CD8-positive, alpha-beta memory T cell (primary cell): ENCODE measurements around the gene HSP90B1. TPM values are rescaled to one million over a fixed set of nuclear protein-coding genes. Genes with fewer than 3 reads are reported as not detected.

Experiments
- CTCF ChIA-PET: fragments of 350-600 bp; sonication (Branson Sonifier 250); formaldehyde crosslinking; loops from one replicate; lab custom pipeline; 2021; ENCODE audit warnings: antibody characterized with exemption; lab: Charles Lee
- POLR2A ChIA-PET: fragments of 350-600 bp; sonication (Branson Sonifier 250); formaldehyde crosslinking; loops from one replicate; lab custom pipeline; 2021; ENCODE audit warnings: antibody characterized with exemption; lab: Charles Lee
- DNase-seq, 5 donors: peaks; one replicate each; pipeline versions ENCODE4 v3.0.0 to v3.0.0-alpha.2; 2020 to 2022; ENCODE audit warnings: mixed read lengths in 1 of 5
- H3K27ac ChIP-seq: one replicate; pipeline ENCODE4 v1.7.0; 2013; ENCODE audit warnings: low read depth, mild to moderate bottlenecking, low read length, moderate library complexity
- H3K27me3 ChIP-seq: 2 replicates; pipeline ENCODE4 v1.7.0; 2013; ENCODE audit warnings: low read length, mild to moderate bottlenecking; ENCODE audit not compliant: insufficient read depth, poor library complexity, severe bottlenecking
- H3K36me3 ChIP-seq: 2 replicates; pipeline ENCODE4 v1.7.0; 2013; ENCODE audit warnings: mild to moderate bottlenecking, low read length, moderate library complexity; ENCODE audit not compliant: insufficient read depth
- H3K4me1 ChIP-seq: 2 replicates; pipeline ENCODE4 v1.7.0; 2013; ENCODE audit warnings: mild to moderate bottlenecking, low read length, moderate library complexity; ENCODE audit not compliant: insufficient read depth
- H3K4me3 ChIP-seq: 2 replicates; pipeline ENCODE4 v1.7.0; 2013; ENCODE audit warnings: mild to moderate bottlenecking, low read length
- H3K9me3 ChIP-seq: 2 replicates; pipeline ENCODE4 v1.7.0; 2013; ENCODE audit warnings: mild to moderate bottlenecking, low read length
- H3K27ac Mint-ChIP-seq, 8 donors: one replicate each; pipeline ENCODE4 v1.8.0; 2020 to 2021; ENCODE audit warnings: mixed read lengths in 8 of 8, mild to moderate bottlenecking in 6 of 8, inconsistent platforms in 3 of 8, moderate library complexity in 3 of 8
- H3K27me3 Mint-ChIP-seq, 2 donors: one replicate each; pipeline ENCODE4 v1.8.0; 2020 to 2021; ENCODE audit warnings: mixed read lengths in 2 of 2, mild to moderate bottlenecking in 1 of 2, moderate library complexity in 1 of 2
- H3K36me3 Mint-ChIP-seq, 3 donors: one replicate each; pipeline ENCODE4 v1.8.0; 2020 to 2021; ENCODE audit warnings: mixed read lengths in 3 of 3, inconsistent platforms in 1 of 3, mild to moderate bottlenecking in 1 of 3
- H3K4me1 Mint-ChIP-seq, 3 donors: one replicate each; pipeline ENCODE4 v1.8.0; 2020 to 2021; ENCODE audit warnings: mixed read lengths in 3 of 3, inconsistent platforms in 1 of 3, mild to moderate bottlenecking in 1 of 3
- H3K4me3 Mint-ChIP-seq, 7 donors: one replicate each; pipeline ENCODE4 v1.8.0; 2020 to 2021; ENCODE audit warnings: mixed read lengths in 7 of 7, mild to moderate bottlenecking in 6 of 7, moderate library complexity in 4 of 7, inconsistent platforms in 2 of 7
- H3K9me3 Mint-ChIP-seq, 5 donors: one replicate each; pipeline ENCODE4 v1.8.0; 2020 to 2022; ENCODE audit warnings: mixed read lengths in 5 of 5, mild to moderate bottlenecking in 3 of 5, moderate library complexity in 2 of 5, inconsistent platforms in 1 of 5
- polyA plus RNA-seq: library from polyadenylated mRNA; unstranded; fragments of 300-500 nt; fragmentation: Illumina TruSeq; gene quantifications from one replicate; pipeline ENCODE4 v1.2.3, GENCODE V29; 2021
- total RNA-seq, 2 experiments: library from RNA; stranded (reverse); gene quantifications; one replicate each; pipeline ENCODE4 v1.2.3, GENCODE V29; 2021

HSP90B1 gene
- total and polyA plus RNA-seq, 3 experiments from 2014 or later: 348 to 488 (median 461) TPM

DNA sequence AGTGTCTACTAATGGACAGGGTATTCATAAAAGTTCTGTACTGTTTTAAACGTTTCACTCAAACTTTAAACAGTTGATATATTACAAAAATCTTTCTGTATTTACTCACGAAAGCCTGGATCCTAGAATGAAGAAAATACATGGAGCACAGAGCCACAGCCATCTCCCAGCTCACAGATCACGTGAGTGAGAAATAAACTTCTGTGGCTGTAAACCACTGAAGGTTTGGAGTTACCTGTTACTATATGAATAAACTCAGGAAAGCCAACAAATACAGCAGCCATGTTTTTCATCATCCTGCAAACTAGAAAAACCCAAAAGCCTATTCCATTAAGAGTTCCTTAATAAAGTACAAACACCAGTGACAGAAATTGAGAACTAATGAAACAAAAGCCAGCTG lies 34.6 kb downstream of the HSP90B1 start:
- H3K27me3 ChIP-seq: no peaks in the 10 kb centered on the region
- Mint-ChIP-seq H3K27me3 (no peaks in the 10 kb centered on the region), H3K4me3 (peak overlapping the region; percentile 93 to 99 (median 96)), H3K36me3 (peaks cover 0 to 25% (median 7%) of the 10 kb centered on the region in 3 donors), H3K4me1 (peaks cover 51 to 59% (median 55%) of the 10 kb centered on the region in 3 donors), H3K9me3 (no peaks in the 10 kb centered on the region), H3K27ac (peak overlapping the region; percentile 91 to 100 (median 99))
- H3K9me3 ChIP-seq: no peaks in the 10 kb centered on the region
- peak overlapping the region; percentile 90 for H3K27ac ChIP-seq
- no peak for DNase-seq
- H3K36me3 ChIP-seq: no peaks in the 10 kb centered on the region
- H3K4me1 ChIP-seq: peaks cover 41% of the 10 kb centered on the region
- ChIA-PET POLR2A (interaction anchor here (1.5 to 2.9 kb wide), 5 partner anchors 9 to 144 kb away, joined by 4 to 68 read pairs (median 12); partner anchors contain the start of genes HCFC2 and HSP90B1), CTCF (interaction anchor here (0.9 to 2.5 kb wide), 7 partner anchors 8 to 144 kb away, joined by 3 to 23 read pairs (median 4); partner anchors contain the start of gene HSP90B1)
- H3K4me3 ChIP-seq: peak overlapping the region; percentile 74

DNA sequence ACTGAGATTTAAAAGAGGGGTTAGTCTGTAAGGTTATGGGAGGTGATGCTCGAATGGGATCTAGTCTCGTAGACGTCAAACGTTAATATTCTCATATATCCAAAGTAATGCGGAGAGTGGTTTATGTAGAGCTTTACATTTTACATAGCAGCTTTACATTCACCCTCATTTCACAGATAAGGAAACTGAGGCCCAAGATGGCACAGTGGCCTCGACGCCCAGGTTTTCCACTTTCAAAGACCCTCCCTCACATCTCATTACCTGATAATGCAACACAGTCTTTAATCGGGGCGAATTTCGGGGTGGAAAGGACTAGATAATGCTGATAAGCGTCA lies 35.0 kb downstream of the HSP90B1 start:
- Mint-ChIP-seq H3K9me3 (no peaks in the 10 kb centered on the region), H3K4me1 (peaks cover 53 to 64% (median 59%) of the 10 kb centered on the region in 3 donors), H3K4me3 (peak overlapping the region; percentile 93 to 99 (median 96)), H3K27me3 (no peaks in the 10 kb centered on the region), H3K27ac (peak overlapping the region; percentile 91 to 100 (median 99)), H3K36me3 (peaks cover 0 to 25% (median 7%) of the 10 kb centered on the region in 3 donors)
- CTCF ChIA-PET: interaction anchor here (0.9 to 2.5 kb wide), 9 partner anchors 8 to 144 kb away, joined by 3 to 23 read pairs (median 4); partner anchors contain the start of gene HSP90B1
- Histone ChIP-seq H3K36me3 (no peaks in the 10 kb centered on the region), H3K4me3 (peak overlapping the region; percentile 74), H3K27ac (peak overlapping the region; percentile 90), H3K9me3 (no peaks in the 10 kb centered on the region), H3K27me3 (no peaks in the 10 kb centered on the region), H3K4me1 (peaks cover 41% of the 10 kb centered on the region)
- POLR2A ChIA-PET: interaction anchor here (0.6 to 2.9 kb wide), 11 partner anchors 8 to 1366 kb away, joined by 3 to 68 read pairs (median 5); partner anchors contain the start of genes HCFC2, HSP90B1 and NFYB
- DNase-seq: no peak

DNA sequence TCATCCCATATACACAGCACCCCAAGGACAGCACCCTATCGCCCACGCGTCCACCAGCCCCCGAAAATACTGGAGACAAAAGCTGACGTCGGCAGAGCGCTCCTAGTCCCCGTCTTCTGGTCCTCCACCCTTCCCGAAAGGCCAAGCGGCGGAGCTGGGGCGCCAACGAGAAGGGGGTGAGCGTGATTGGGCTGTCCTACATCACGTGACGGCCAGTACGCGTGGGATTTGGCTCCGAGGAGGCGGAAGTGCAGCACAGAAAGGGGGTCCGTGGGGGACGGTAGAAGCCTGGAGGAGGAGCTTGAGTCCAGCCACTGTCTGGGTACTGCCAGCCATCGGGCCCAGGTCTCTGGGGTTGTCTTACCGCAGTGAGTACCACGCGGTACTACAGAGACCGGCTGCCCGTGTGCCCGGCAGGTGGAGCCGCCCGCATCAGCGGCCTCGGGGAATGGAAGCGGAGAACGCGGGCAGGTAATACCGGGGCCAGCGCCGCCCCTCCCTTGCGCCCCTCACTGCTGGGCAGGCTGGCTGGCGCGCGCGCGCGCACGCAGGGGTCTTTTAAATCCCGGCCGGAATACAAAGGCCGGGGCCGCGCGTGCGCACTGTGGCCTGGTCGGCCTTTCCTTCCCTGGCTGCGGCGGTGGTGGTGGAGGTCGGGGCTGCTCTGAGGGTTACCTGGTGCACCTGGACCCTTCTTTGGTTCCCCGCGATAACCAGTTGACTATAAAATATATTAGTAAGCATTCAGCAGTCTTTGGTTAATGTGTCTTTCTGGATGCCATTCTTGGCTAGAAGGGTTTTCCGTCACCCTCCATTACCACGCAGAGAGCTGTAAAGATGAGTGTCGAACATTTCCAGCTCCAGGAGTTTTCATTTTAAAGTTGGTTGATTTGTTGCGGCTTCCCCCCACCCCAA lies 35.6 kb downstream of the HSP90B1 start, which contains the start of gene TDG:
Gene TDG, plus strand, starts transcription at position 283 of the 915 bp plus-strand sequence. Its CDS starts 166 bp downstream, at position 449.
- DNase-seq: peak; percentile 95 to 99 (median 97)
- Mint-ChIP-seq H3K27me3 (no peaks in the 10 kb centered on the region), H3K4me3 (peak within 1 kb of the TSS; percentile 93 to 99 (median 96)), H3K9me3 (no peaks in the 10 kb centered on the region), H3K27ac (peak within 1 kb of the TSS; percentile 91 to 100 (median 99)), H3K36me3 (peaks cover 0 to 25% (median 7%) of the 10 kb centered on the region in 3 donors), H3K4me1 (peaks cover 54 to 68% (median 66%) of the 10 kb centered on the region in 3 donors)
- Histone ChIP-seq H3K27me3 (no peaks in the 10 kb centered on the region), H3K27ac (peak within 1 kb of the TSS; percentile 90), H3K9me3 (no peaks in the 10 kb centered on the region), H3K4me3 (peak within 1 kb of the TSS; percentile 74), H3K4me1 (peaks cover 41% of the 10 kb centered on the region), H3K36me3 (no peaks in the 10 kb centered on the region)
- ChIA-PET POLR2A (interaction anchor here (0.6 to 2.9 kb wide), 14 partner anchors 8 to 1366 kb away, joined by 3 to 68 read pairs (median 4); partner anchors contain the start of genes HCFC2, HSP90B1 and NFYB), CTCF (interaction anchor here (0.9 to 2.5 kb wide), 9 partner anchors 9 to 143 kb away, joined by 3 to 23 read pairs (median 4); partner anchors contain the start of gene HSP90B1)

DNA sequence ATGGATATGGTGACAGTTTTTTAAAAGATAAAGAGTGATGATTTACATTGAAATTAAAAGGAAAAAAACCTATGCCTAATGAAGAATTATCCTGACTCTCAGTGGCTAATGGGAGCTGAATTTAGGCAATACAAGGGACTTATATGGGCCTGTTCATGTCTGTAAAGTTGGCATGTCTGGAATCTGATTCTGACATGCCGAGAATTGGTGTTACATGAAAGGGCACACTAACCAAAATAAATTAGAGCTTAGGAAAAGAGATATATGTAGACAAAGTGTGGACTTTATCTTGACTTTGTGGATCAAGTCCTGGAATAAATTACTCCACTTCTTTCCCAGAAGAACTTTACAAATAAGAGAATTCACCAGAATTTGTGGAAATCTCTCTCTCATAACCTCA lies 36.5 kb downstream of the HSP90B1 start:
- Histone ChIP-seq H3K36me3 (no peaks in the 10 kb centered on the region), H3K27ac (peak overlapping the region; percentile 90), H3K9me3 (no peaks in the 10 kb centered on the region), H3K4me1 (peaks cover 41% of the 10 kb centered on the region), H3K4me3 (peak overlapping the region; percentile 74), H3K27me3 (no peaks in the 10 kb centered on the region)
- peaks cover 0 to 31% (median 7%) of the 10 kb centered on the region in 3 donors for H3K36me3 Mint-ChIP-seq
- H3K27ac Mint-ChIP-seq: peak overlapping the region; percentile 91 to 100 (median 99)
- peak overlapping the region; percentile 93 to 99 (median 96) for H3K4me3 Mint-ChIP-seq
- CTCF ChIA-PET: interaction anchor here (1.6 to 2.5 kb wide), 3 partner anchors 10 to 37 kb away, joined by 9 to 23 read pairs (median 11); partner anchors contain the start of gene HSP90B1
- H3K27me3 Mint-ChIP-seq: no peaks in the 10 kb centered on the region
- no peaks in the 10 kb centered on the region for H3K9me3 Mint-ChIP-seq
- POLR2A ChIA-PET: interaction anchor here (1.1 to 2.9 kb wide), 5 partner anchors 11 to 98 kb away, joined by 3 to 68 read pairs (median 12); partner anchors contain the start of genes HCFC2 and HSP90B1
- no peak for DNase-seq
- H3K4me1 Mint-ChIP-seq: peaks cover 60 to 77% (median 75%) of the 10 kb centered on the region in 3 donors

DNA sequence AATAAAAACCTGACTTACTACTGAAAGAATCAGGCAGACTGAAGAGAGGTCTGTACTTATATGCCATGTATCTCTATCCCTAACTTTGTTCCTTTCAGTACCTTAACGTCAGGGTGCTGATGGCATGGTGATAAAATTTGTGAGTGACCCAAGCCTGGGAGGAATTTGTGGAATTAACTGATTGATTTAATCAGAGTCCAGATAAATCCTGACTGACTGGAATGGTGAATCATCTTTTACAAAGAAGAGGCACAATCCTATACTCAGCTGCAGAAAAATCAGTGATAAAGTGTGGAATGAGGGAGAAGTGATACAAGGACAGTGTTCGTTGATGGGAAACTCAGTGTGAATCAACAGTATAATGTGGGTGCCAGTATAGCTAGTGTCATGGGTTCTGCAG lies 39.2 kb downstream of the HSP90B1 start:
- peaks cover 7% of the 10 kb centered on the region for H3K36me3 ChIP-seq
- no peak for DNase-seq
- H3K9me3 Mint-ChIP-seq: no peaks in the 10 kb centered on the region
- peak overlapping the region in 5 of 8 donors; percentile 17 to 91 (median 54) for H3K27ac Mint-ChIP-seq
- ChIA-PET CTCF (interaction anchor here (0.7 kb wide), 1 partner anchor 16 kb away, joined by 3 read pairs; no protein-coding TSS in a partner anchor), POLR2A (no interaction called here)
- peaks cover 71 to 91% (median 84%) of the 10 kb centered on the region in 3 donors for H3K4me1 Mint-ChIP-seq
- peak overlapping the region in 1 of 7 donors; percentile 4 for H3K4me3 Mint-ChIP-seq
- H3K36me3 Mint-ChIP-seq: peaks cover 0 to 45% (median 7%) of the 10 kb centered on the region in 3 donors
- H3K27me3 ChIP-seq: no peaks in the 10 kb centered on the region
- H3K4me1 ChIP-seq: peaks cover 49% of the 10 kb centered on the region
- H3K4me3 ChIP-seq: no peak overlapping the region
- no peaks in the 10 kb centered on the region for H3K27me3 Mint-ChIP-seq
- H3K9me3 ChIP-seq: no peaks in the 10 kb centered on the region
- H3K27ac ChIP-seq: no peak overlapping the region

DNA sequence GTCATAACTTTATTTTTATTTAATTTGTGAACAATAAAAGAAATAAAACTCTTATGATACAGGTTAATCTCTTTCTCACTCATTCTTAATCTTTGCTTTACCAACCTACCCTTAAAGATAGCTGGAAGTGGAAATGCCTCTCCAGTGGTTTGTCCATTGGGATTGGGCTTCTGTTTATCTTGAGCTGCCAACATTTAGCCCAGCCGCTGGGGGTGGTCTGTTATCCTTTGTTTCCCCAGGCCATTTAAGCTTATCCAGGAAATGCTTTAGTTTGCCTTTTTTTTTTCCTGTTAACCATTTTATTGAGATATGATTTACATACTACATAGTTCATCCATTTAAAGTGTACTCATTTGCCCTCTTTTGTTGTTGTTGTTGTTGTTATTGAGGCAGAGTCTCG lies 43.7 kb downstream of the HSP90B1 start:
- Histone ChIP-seq H3K27me3 (no peaks in the 10 kb centered on the region), H3K4me1 (peaks cover 19% of the 10 kb centered on the region), H3K9me3 (no peaks in the 10 kb centered on the region), H3K27ac (no peak overlapping the region), H3K4me3 (no peak overlapping the region), H3K36me3 (peaks cover 18% of the 10 kb centered on the region)
- DNase-seq: no peak
- Mint-ChIP-seq H3K27ac (peak overlapping the region in 4 of 8 donors; percentile 7 to 63 (median 49)), H3K9me3 (no peaks in the 10 kb centered on the region), H3K4me1 (peaks cover 54 to 77% (median 61%) of the 10 kb centered on the region in 3 donors), H3K27me3 (no peaks in the 10 kb centered on the region), H3K36me3 (peaks cover 4 to 60% (median 9%) of the 10 kb centered on the region in 3 donors), H3K4me3 (peak overlapping the region in 1 of 7 donors; percentile 13)
- ChIA-PET POLR2A (no interaction called here), CTCF (no interaction called here)

DNA sequence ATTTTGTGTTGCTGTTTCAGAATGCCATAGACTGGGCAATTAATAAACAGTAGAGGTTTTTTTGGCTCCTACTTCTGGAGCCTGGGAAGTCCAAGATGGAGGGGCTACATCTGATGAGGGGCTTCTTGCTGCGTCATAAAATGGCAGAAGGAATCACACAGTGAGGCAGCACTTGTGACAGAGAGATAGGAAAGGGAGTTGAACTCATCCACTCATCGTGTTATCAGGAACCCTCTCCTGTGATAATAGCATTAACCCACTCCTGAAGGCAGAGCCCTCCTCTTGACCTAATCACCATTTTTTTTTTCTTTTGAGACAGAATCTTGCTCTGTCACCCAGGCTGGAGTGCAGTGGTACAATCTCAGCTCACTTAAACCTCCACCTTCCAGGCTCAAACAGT lies 45.2 kb downstream of the HSP90B1 start:
- Histone ChIP-seq H3K4me3 (no peak overlapping the region), H3K36me3 (peaks cover 25% of the 10 kb centered on the region), H3K27ac (no peak overlapping the region), H3K27me3 (no peaks in the 10 kb centered on the region), H3K4me1 (peaks cover 11% of the 10 kb centered on the region), H3K9me3 (no peaks in the 10 kb centered on the region)
- Mint-ChIP-seq H3K4me1 (peaks cover 46 to 63% (median 49%) of the 10 kb centered on the region in 3 donors), H3K27ac (peak overlapping the region in 1 of 8 donors; percentile 8), H3K9me3 (no peaks in the 10 kb centered on the region), H3K4me3 (peak overlapping the region in 1 of 7 donors; percentile 32), H3K27me3 (no peaks in the 10 kb centered on the region), H3K36me3 (peaks cover 4 to 66% (median 8%) of the 10 kb centered on the region in 3 donors)
- DNase-seq: no peak
- ChIA-PET POLR2A (no interaction called here), CTCF (no interaction called here)
